HEK293T (cell line): ENCODE measurements around the gene IQSEC2.

ENCODE experiments used
- HDGF ChIP-seq: fragments of 450-650 bp; IDR thresholded peaks from 2 replicates; pipeline ENCODE4 v1.6.1; 2017; ENCODE audit warnings: antibody characterized with exemption, borderline replicate concordance
- NFRKB ChIP-seq: fragments of 450-650 bp; IDR thresholded peaks from 2 replicates; pipeline ENCODE4 v1.6.1; 2016; ENCODE audit warnings: mild to moderate bottlenecking, moderate library complexity
- SP1 ChIP-seq: fragments of 450-650 bp; IDR thresholded peaks from 2 replicates; pipeline ENCODE4 v1.6.1; 2017
- SUZ12 ChIP-seq: fragments of 450-650 bp; IDR thresholded peaks from 2 replicates; pipeline ENCODE4 v1.6.1; 2016; ENCODE audit warnings: mild to moderate bottlenecking

DNA sequence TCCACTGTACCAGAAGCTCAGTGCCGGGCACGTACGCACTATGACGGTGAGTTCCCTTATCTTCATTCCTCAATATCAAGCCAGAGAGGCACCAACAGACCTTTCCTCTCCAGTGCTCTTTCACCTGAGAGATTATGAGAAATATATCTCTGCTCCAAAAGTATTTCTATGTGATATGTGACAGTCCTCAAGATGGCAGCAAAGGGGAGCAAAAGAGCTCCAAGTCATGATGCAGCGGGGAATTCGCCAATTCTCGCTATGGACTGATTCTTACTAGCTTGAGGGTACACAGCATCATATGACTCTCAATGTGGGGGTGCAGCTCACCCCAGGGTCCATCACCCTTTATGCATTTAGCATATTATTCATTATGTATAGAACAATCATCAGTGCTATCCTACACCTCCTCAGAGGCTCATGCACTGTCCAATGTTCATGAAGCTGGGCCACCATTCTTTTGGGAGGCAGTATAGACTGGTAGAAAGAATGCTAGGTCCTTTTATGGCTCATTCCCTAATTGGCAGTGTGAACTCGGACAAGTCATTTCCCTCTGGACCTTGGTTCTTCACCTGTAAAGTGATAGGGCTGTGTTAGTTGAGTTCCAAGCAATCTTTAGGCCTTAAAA is 12.8 kb upstream of the IQSEC2 start:
- TF ChIP-seq HDGF (no peak), SUZ12 (no peak), NFRKB (no peak), SP1 (no peak)
